GM23338 (cell line): Measurements from ENCODE around the gene ZNF714.

Experiments used
- CREB1 ChIP-seq: fragments of 250-450 bp; sonication (Bioruptor Pico); IDR thresholded peaks from 2 replicates; pipeline ENCODE4 v1.5.0; 2020; ENCODE audit warnings: low read depth, mild to moderate bottlenecking, moderate library complexity
- EZH2phosphoT487 ChIP-seq: fragments of 200-600 bp; sonication (generic); IDR thresholded peaks from one replicate; pipeline ENCODE4 v1.8.1; 2018; ENCODE audit warnings: antibody characterized with exemption; ENCODE audit not compliant: unreplicated experiment
- POLR2AphosphoS5 ChIP-seq: IDR thresholded peaks from 2 replicates; pipeline ENCODE4 v1.6.1; 2016; ENCODE audit warnings: antibody characterized with exemption, low read depth
- TF ChIP-seq, protein P1 (sequence below): IDR thresholded peaks from one replicate; pipeline ENCODE4 v1.6.1; 2018; ENCODE audit warnings: antibody characterized with exemption; ENCODE audit not compliant: unreplicated experiment
- TF ChIP-seq, protein P2 (sequence below), 2 experiments: fragments of 200-600 bp in 1 of 2; sonication (generic) in 1 of 2; conservative IDR thresholded peaks; 2 replicates each; pipeline versions ENCODE4 v1.5.1 to v1.6.1; 2016 to 2017; ENCODE audit warnings: antibody characterized with exemption in 2 of 2, low read depth in 2 of 2, mild to moderate bottlenecking in 2 of 2, moderate library complexity in 1 of 2

DNA sequence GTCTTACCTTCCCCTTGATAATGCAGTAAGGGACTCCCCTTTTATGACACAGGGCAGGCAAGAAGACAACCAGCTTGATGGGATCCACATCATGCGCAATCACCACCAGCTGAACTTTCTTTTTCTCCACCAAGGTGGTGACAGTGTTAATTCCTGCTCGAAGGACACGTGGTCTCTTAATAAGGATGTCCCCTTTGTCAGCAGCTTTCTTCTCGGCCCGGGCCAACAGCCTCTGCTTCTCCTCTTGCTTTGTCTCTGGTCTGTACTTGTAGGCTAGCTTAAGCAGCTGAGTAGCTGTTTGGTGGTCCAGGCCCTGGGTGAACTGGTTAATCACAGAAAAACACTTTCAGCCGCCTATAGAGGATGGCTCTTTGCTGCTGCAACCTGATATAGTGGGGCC lies 67.9 kb downstream of the ZNF714 start:
- TF ChIP-seq, protein P1, sequence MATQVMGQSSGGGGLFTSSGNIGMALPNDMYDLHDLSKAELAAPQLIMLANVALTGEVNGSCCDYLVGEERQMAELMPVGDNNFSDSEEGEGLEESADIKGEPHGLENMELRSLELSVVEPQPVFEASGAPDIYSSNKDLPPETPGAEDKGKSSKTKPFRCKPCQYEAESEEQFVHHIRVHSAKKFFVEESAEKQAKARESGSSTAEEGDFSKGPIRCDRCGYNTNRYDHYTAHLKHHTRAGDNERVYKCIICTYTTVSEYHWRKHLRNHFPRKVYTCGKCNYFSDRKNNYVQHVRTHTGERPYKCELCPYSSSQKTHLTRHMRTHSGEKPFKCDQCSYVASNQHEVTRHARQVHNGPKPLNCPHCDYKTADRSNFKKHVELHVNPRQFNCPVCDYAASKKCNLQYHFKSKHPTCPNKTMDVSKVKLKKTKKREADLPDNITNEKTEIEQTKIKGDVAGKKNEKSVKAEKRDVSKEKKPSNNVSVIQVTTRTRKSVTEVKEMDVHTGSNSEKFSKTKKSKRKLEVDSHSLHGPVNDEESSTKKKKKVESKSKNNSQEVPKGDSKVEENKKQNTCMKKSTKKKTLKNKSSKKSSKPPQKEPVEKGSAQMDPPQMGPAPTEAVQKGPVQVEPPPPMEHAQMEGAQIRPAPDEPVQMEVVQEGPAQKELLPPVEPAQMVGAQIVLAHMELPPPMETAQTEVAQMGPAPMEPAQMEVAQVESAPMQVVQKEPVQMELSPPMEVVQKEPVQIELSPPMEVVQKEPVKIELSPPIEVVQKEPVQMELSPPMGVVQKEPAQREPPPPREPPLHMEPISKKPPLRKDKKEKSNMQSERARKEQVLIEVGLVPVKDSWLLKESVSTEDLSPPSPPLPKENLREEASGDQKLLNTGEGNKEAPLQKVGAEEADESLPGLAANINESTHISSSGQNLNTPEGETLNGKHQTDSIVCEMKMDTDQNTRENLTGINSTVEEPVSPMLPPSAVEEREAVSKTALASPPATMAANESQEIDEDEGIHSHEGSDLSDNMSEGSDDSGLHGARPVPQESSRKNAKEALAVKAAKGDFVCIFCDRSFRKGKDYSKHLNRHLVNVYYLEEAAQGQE: no peak
- TF ChIP-seq, protein P2, sequence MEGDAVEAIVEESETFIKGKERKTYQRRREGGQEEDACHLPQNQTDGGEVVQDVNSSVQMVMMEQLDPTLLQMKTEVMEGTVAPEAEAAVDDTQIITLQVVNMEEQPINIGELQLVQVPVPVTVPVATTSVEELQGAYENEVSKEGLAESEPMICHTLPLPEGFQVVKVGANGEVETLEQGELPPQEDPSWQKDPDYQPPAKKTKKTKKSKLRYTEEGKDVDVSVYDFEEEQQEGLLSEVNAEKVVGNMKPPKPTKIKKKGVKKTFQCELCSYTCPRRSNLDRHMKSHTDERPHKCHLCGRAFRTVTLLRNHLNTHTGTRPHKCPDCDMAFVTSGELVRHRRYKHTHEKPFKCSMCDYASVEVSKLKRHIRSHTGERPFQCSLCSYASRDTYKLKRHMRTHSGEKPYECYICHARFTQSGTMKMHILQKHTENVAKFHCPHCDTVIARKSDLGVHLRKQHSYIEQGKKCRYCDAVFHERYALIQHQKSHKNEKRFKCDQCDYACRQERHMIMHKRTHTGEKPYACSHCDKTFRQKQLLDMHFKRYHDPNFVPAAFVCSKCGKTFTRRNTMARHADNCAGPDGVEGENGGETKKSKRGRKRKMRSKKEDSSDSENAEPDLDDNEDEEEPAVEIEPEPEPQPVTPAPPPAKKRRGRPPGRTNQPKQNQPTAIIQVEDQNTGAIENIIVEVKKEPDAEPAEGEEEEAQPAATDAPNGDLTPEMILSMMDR (conservative IDR thresholded peaks at IDR 0.05; ENCODE audit: low read depth in 2 of 2): no peak
- TF ChIP-seq CREB1 (no peak), POLR2AphosphoS5 (no peak), EZH2phosphoT487 (no peak)
